Measurements from ENCODE around the gene PARP11.
"Not testable (repeated sequence)": the region's sequence is repeated elsewhere in the genome, so short reads cannot be mapped to it uniquely, and the experiment has no call there.

Gene PARP11

GRCh38 chr12:3882896-3883564, 9.8 kb upstream of the PARP11 start:
- DNase-seq: no peak

DNA sequence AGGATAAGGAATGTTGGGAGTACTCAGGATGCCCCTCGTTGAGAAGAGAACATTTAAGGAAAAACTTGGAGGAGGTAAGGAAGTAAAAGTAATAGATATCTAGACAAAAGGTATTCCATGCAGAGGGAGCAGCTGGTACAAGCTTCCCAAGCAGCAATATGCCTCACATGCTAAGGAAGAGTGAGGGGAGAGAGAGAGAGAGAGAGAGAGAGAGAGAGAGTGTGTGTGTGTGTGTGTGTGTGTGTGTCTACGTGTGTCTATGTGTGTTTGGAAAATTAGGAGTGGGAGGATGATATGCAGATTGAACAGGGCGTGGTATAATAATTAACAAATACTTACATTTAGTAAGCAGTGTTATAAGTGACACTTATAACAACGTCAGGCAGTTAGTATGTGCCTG, 9.2 kb upstream of the PARP11 start:
- DNase-seq: no peak

GRCh38 chr12:3881281-3881950, 8.2 kb upstream of the PARP11 start:
- DNase-seq: no peak

DNA sequence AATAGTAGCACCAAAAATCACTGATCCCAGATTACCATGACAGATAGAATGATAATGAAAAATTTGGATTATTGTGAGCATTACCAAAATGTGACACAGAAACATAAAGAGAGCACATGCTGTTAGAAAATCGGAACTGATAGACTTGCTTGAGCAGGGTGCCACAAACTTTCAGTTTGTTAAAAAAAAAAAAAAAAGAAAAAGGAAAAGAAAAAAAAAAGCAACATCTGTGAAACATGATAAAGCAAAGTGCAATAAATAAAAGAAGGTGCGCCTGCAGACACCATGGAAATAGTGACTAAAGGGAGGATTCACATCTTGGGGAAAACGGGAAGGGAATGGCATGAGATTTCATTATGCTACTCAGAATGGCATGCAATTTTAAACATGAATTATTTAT, 6.6 kb upstream of the PARP11 start:
- DNase-seq: no peak

- no peak for DNase-seq
These were observed 1.8 kb downstream of the PARP11 start for GRCh38 chr12:3871356-3871755.

DNA sequence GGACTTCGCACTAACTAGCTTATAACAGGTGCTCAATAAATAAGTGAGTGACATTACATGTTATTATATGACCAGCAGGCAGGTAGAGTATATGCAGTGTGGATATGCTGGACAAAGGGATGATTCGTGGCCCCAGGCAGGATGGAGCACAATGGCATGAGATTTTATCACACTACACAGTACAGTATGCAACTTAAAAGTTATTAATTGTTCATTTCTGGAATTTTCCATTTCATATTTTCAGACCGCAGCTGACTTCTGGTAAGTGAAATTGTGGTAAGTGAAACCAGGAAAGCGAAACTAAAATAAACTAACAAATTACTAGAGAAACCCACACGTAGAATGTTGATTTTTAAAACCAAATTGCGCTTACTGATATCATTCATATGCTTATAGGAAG, 3.3 kb downstream of the PARP11 start:
- no peak for DNase-seq

DNA sequence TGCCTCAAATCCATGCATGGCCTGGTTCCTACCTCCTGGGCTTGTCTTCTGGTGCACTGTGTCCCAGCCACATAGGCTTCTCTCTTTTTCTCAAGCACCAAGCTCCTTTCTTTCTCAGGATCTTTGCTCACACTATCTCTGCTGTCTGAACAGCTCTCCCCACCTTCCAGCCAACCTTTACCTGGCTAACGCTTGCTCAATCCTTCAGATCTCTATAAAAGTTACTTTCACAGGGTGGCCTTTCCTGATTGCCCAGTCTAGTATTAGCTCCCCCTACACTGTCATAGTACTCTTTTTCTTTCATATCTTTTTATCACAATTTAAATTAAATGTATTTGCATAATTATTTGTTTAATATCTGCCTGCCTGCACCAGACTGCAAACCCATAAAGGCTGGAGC, 3.8 kb downstream of the PARP11 start:
- DNase-seq: no peak

- DNase-seq: no peak
These were observed 9.4 kb downstream of the PARP11 start for GRCh38 chr12:3863756-3864155.

DNA sequence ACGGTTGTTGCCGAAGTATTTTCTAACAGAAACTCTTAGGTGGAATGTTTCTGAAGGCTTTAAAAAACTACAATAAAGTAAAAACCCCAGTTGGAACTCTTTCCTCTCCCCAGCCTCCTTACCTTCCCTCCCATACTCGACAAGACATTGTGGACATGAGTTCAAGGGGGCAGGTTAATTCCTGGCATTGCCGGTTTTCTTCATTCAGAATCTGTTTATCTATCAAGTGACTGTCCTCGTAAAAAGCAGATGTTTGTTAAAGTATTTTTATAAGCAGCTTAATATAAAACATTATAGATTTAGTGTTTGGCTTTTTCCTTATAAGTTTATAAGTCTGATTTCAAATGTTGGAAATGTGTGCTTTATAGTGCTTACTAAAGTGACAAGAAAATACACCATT, 30.7 kb downstream of the PARP11 start:
- DNase-seq: no peak

DNA sequence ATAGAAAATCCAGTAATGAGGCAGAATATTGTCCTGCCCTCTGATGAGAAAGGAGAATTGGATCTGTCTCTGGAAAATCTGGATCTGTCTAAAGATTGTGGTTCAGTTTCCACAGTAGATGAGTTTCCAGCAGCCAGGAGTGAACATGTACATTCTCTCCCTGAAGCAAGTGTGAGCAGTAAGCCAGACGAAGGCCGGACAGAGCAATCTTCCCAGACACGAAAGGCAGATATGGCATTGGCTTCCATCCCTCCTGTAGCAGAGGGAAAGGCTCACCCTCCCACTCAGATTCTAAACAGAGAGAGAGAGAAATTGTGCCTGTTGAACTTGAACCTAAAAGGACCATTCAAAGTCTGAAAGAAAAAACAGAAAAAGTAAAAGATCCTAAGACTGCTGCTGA, 31.4 kb downstream of the PARP11 start:
- no peak for DNase-seq

DNA sequence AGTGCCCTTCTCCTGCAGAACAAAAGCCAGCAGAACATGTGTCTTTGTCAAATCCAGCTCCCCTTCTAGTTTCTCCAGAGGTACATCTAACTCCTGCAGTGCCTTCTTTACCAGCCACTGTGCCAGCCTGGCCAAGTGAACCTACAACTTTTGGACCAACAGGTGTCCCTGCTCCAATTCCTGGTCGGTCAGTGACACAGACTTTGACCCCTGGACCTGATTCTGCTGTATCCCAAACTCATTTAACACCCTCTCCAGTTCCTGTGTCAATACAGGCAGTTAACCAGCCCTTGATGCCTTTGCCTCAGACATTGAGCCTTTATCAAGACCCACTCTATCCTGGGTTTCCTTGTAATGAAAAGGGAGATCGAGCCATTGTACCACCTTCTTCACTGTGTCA, 32.4 kb downstream of the PARP11 start:
- not testable (repeated sequence) for DNase-seq

- not testable (repeated sequence) for DNase-seq
These were observed 33.5 kb downstream of the PARP11 start for GRCh38 chr12:3839745-3840144.

DNA sequence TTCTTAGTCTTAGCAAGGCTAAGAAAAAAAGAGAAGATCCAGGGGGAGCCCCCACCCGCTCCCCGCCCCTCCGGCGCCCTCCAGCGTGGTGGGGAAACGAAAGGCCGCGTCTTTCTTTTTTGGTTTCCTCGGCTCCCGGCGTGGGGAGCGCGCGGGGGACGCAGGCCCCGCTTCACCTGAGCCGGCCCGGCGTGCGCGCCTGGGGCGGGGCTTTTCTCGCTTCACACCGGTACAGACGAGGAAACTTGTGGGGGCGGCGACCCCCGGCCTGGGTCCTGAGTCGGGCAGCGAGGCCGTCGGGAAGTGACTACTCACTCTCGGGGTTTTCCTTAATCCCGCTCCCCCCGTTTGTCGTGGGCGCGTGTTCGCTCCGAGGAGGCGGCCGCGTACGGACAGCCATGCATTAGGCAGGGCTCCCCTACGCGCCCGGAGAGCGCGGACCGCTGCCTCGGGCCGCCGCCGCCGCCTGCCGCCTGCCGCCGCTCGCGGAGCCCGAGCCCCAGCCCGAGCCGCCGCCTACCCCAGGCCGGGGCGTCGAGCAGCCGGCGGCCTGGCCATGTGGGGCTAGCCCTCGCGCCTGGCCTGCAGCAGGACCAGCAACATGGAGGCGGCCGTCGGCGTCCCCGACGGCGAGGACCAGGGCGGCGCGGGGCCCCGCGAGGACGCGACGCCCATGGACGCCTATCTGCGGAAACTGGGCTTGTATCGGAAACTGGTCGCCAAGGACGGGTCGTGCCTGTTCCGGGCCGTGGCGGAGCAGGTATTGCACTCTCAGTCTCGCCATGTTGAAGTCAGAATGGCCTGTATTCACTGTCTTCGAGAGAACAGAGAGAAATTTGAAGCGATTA, 34.3 kb downstream of the PARP11 start:
- DNase-seq: peak; percentile 33

GRCh38 chr12:3838076-3838475, 35.1 kb downstream of the PARP11 start:
- no peak for DNase-seq

DNA sequence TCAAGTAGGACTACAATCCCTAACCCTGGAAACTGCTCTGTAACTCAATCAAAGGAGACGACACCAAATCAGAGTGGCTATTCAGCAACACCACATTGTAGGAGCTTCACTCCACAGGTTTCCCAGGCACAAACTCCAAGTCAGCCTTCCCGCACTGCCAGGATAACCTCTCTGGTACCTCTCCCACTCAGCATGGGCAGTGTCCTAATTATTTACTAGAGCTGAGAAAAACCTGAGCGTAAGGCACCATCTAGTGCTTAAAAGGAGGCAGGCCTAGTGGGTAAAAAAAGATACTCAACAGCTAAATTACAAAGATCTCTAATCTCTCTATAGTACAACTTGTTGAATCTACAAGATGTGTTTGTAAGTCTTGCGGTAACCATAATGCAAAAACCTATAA, 36.1 kb downstream of the PARP11 start:
- no peak for DNase-seq

DNA sequence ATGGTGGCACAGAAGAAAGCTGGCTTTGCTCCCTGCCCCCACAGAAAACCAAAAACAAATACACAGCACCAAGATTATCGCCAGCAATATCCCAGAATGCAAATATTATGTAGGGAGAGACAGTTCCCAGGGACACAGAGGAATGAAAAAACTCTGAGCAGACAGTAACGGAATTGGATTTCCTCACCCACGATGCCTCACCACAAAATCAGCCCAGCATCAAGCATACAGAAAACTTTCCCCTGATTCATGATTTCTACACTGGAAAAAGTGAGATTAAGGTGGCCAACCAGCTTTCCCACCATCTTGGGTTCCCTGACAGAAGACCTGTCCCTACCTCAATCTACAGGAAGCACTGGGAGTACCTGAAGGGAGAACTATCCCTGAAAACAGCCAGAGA, 36.6 kb downstream of the PARP11 start:
- DNase-seq: no peak

DNA sequence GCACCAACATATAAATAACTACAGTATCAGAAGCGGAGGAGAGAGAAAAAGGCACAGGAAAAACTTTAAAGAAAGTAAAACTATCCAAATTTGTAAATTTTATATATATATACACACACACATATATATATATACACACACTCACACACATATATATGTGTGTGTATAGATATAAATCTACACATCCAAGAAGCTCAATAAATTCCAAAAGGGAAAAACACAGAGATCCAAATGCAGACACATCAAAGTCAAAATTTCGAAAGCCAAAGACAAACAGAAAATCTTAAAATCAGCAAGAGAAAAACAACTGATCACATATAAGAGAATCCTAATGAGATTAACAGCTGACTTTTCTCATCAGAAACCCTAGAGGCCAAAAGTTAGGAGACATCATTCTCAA, 37.3 kb downstream of the PARP11 start:
- DNase-seq: no peak

- no peak for DNase-seq
These were observed 38.4 kb downstream of the PARP11 start for GRCh38 chr12:3834774-3835173.

DNA sequence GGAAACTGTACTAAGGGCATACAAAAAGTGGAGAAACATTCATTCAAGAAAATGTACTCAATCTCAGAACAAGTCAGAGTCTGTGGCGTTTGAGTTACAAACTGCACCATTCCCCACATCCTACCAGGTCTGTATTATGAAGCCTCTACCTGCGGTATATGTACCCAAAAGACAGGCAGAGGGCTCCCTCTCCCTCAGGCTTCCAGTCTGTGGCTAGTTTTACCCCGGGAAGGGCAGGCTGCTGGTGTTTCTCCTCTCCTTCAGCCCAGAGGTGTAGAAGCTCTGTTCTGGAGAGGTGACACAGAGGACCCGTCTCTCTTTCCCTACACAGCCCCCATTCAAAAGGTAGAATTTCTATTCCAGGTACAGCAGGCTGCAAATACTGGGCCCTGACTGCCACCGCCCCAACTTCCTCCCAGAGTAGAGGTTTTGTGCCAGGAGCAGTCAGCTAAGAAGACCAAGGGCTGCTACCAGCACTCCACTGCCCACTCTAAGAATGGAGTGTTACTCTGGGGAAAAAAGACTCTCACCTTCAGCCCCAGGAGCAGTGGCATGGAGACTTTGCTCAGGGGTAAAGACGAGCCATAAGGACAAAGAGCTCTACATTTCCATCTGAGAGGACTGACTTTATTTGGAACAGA, 39.4 kb downstream of the PARP11 start:
- DNase-seq: no peak

DNA sequence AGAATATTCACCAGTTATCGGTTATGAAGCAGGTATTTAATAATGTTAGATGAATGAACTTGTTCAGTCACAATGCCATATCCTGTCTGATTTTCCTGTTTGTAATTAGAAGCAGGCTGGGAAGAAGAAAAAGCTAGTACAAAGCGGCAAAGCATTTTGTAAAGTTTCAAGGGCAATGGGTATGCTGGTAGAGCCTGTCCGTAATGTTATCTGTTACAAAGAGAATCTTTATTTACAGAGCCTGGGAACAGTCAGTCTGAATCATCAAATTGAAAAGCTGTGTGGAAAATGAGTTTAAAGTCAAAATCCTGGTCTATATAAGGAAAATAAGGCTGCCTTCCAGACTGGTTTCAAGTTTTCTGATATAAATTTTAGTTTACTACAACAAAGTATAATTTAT, 40.5 kb downstream of the PARP11 start:
- no peak for DNase-seq

DNA sequence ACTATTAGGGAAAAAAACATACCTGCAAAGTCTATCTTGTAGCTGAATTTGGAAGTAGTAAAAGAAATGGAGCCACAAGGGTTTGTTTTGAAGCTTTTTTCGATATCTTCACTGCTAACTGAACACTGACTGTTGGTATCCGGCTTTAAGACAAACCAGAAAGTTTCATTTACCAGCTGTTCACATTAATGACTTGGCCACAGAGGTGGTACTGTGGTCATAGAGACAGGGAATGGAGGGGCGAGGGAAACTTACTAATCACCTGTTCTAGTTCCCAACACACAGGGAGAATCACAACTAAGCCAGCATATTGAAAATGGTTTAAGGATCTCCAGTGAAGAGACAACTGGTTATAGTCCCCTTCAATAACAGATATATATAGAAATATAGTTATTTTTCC, 44.3 kb downstream of the PARP11 start:
- no peak for DNase-seq

GRCh38 chr12:3827301-3828000, 45.7 kb downstream of the PARP11 start:
- no peak for DNase-seq

- DNase-seq: no peak
These were observed 51.8 kb downstream of the PARP11 start for GRCh38 chr12:3821441-3821840.
